ENCODE results near the gene MASTL. TPM values are rescaled to one million over a fixed set of nuclear protein-coding genes. Genes with fewer than 3 reads are reported as not detected.

Gene MASTL
- total RNA-seq, 4 donors from 2014 or later: 5.5 to 13.1 (median 8.1) TPM

GRCh38 chr10:27235706-27236105 lies 80.6 kb downstream of the MASTL start:
- WGBS, 2 donors: 47 to 78% methylated on average over 1 of the region's 1 CpG
- peaks cover 2 to 7% of the 10 kb centered on the region in 2 donors for H3K36me3 ChIP-seq
- intact Hi-C loops (cut with DNase I): loop anchor here (10.0 kb wide), 1 partner anchor 49 kb away; no protein-coding TSS in a partner anchor
- H3K9me3 ChIP-seq: no peaks in the 10 kb centered on the region
- H3K4me3 ChIP-seq (replicated peaks in 1 of 3): no peak overlapping the region
- DNase-seq: no peak
- H3K4me1 ChIP-seq: peaks cover 0 to 14% of the 10 kb centered on the region in 2 donors
- H3K27ac ChIP-seq: no peak overlapping the region
- H3K27me3 ChIP-seq: no peaks in the 10 kb centered on the region
- TF ChIP-seq POLR2A (IDR thresholded peaks at IDR 0.05) (no peak), CTCF (IDR thresholded peaks at IDR 0.05) (no peak)

Small RNA genes within 50 kb of the gene (small RNA-seq; reads per million reads assigned to genes)
- gene RNU2-24P (not detected), gene RNU7-12P (not detected)

Other genes starting within 250 kb of the MASTL start
- gene ANKRD26, start 54.9 kb upstream of the MASTL start, total RNA-seq: 10 to 100 TPM; 13.1 to 18.9 (median 14.5) TPM
- 100 to 1,000 TPM in 1 of 4 donors, 10 to 100 TPM in 3; 74.5 to 106 (median 85.0) TPM for gene YME1L1, start 968 bp upstream of the MASTL start, total RNA-seq
- 10 to 100 TPM; 36.5 to 43.5 (median 41.2) TPM for gene ACBD5, start 85.4 kb downstream of the MASTL start, total RNA-seq